ENCODE data around the gene HOXD13.

Gene HOXD13

GRCh38 chr2:176071330-176072291 is 20.9 kb upstream of the HOXD13 start:
- Histone ChIP-seq H3K4me3 (ENCODE audit: insufficient read depth, low read length, poor library complexity, severe bottlenecking) (no peak overlapping the region), H3K36me3 (ENCODE audit: low read length) (no peaks in the 10 kb centered on the region), H2AFZ (ENCODE audit: low read depth, low read length, severe bottlenecking) (no peak overlapping the region), H3K9me2 (replicated peaks; ENCODE audit: insufficient read depth, low read length) (no peaks in the 10 kb centered on the region), H3K79me2 (ENCODE audit: insufficient read depth, low read length) (no peaks in the 10 kb centered on the region), H3K9me3 (ENCODE audit: insufficient read depth, low read length) (no peaks in the 10 kb centered on the region), H3K27ac (ENCODE audit: low read depth, low read length) (no peak overlapping the region), H3F3A (ENCODE audit: insufficient read depth) (no peaks in the 10 kb centered on the region), H3K9ac (ENCODE audit: low read length) (no peak overlapping the region), H3K27me3 (ENCODE audit: low read length) (no peaks in the 10 kb centered on the region), H3K4me2 (ENCODE audit: low read depth, low read length, poor library complexity, severe bottlenecking) (no peak overlapping the region), H4K20me1 (ENCODE audit: low read depth, low read length) (no peaks in the 10 kb centered on the region)
- no peak for TF ChIP-seq EZH2phosphoT487 (conservative IDR thresholded peaks at IDR 0.05; ENCODE audit: low read length)

- no peak overlapping the region for H3K4me2 ChIP-seq (ENCODE audit: low read depth, low read length, poor library complexity, severe bottlenecking)
- H3K27me3 ChIP-seq (ENCODE audit: low read length), result no peaks in the 10 kb centered on the region
Observed at GRCh38 chr2:176072292-176072669, 20.2 kb upstream of the HOXD13 start.

GRCh38 chr2:176072951-176073904 is 19.3 kb upstream of the HOXD13 start:
- Histone ChIP-seq H4K20me1 (ENCODE audit: low read depth, low read length) (no peaks in the 10 kb centered on the region), H3K27me3 (ENCODE audit: low read length) (no peaks in the 10 kb centered on the region)

More at GRCh38 chr2:176072292-176072669, 20.2 kb upstream of the HOXD13 start:
- H3K9me2 ChIP-seq (replicated peaks; ENCODE audit: insufficient read depth, low read length), result no peaks in the 10 kb centered on the region
- no peak overlapping the region for H3K9ac ChIP-seq (ENCODE audit: low read length)
- no peaks in the 10 kb centered on the region for H3K79me2 ChIP-seq (ENCODE audit: insufficient read depth, low read length)
- no peaks in the 10 kb centered on the region for H4K20me1 ChIP-seq (ENCODE audit: low read depth, low read length)
- no peaks in the 10 kb centered on the region for H3K9me3 ChIP-seq (ENCODE audit: insufficient read depth, low read length)
- H3K4me3 ChIP-seq (ENCODE audit: insufficient read depth, low read length, poor library complexity, severe bottlenecking), result no peak overlapping the region
- TF ChIP-seq CTCF (IDR thresholded peaks at IDR 0.05; ENCODE audit: insufficient read depth, low read length, poor library complexity, severe bottlenecking) (no peak), EZH2phosphoT487 (conservative IDR thresholded peaks at IDR 0.05; ENCODE audit: low read length) (no peak)
- H3F3A ChIP-seq (ENCODE audit: insufficient read depth), result no peaks in the 10 kb centered on the region
- H2AFZ ChIP-seq (ENCODE audit: low read depth, low read length, severe bottlenecking), result no peak overlapping the region
- H3K27ac ChIP-seq (ENCODE audit: low read depth, low read length), result no peak overlapping the region
- no peaks in the 10 kb centered on the region for H3K36me3 ChIP-seq (ENCODE audit: low read length)

More at GRCh38 chr2:176072951-176073904, 19.3 kb upstream of the HOXD13 start:
- Histone ChIP-seq H2AFZ (ENCODE audit: low read depth, low read length, severe bottlenecking) (no peak overlapping the region), H3K9me3 (ENCODE audit: insufficient read depth, low read length) (no peaks in the 10 kb centered on the region), H3K4me3 (ENCODE audit: insufficient read depth, low read length, poor library complexity, severe bottlenecking) (no peak overlapping the region), H3K27ac (ENCODE audit: low read depth, low read length) (no peak overlapping the region), H3K9me2 (replicated peaks; ENCODE audit: insufficient read depth, low read length) (no peaks in the 10 kb centered on the region), H3K36me3 (ENCODE audit: low read length) (no peaks in the 10 kb centered on the region), H3K9ac (ENCODE audit: low read length) (no peak overlapping the region), H3K4me2 (ENCODE audit: low read depth, low read length, poor library complexity, severe bottlenecking) (no peak overlapping the region), H3F3A (ENCODE audit: insufficient read depth) (no peaks in the 10 kb centered on the region), H3K79me2 (ENCODE audit: insufficient read depth, low read length) (no peaks in the 10 kb centered on the region)
- TF ChIP-seq CTCF (IDR thresholded peaks at IDR 0.05; ENCODE audit: insufficient read depth, low read length, poor library complexity, severe bottlenecking) (no peak), EZH2phosphoT487 (conservative IDR thresholded peaks at IDR 0.05; ENCODE audit: low read length) (no peak)
